Islet precursor cell (in vitro differentiated cells): ENCODE measurements around the gene MRPL20.

ENCODE experiments used
- DNase-seq: peaks from one replicate; pipeline ENCODE4 v3.0.0-alpha.2; 2018

The MRPL20 gene

GRCh38 chr1:1359664-1360468 lies 47.2 kb downstream of the MRPL20 start:
- peak; percentile 88 for DNase-seq

- DNase-seq, result no peak
These were observed 47.8 kb downstream of the MRPL20 start for GRCh38 chr1:1359308-1359663.

- peak; percentile 93 for DNase-seq
These were observed 48.4 kb downstream of the MRPL20 start, which contains the start of gene MXRA8 for GRCh38 chr1:1358433-1359271. Gene MXRA8 (minus strand): TSS chr1:1358555. CDS start chr1:1358504, 51 bp downstream.

- DNase-seq, result no peak
These were observed 49.1 kb downstream of the MRPL20 start for GRCh38 chr1:1357871-1358432.

GRCh38 chr1:1356796-1357401 lies 50.2 kb downstream of the MRPL20 start:
- DNase-seq, result no peak

- no peak for DNase-seq
These were observed 50.8 kb downstream of the MRPL20 start for GRCh38 chr1:1356166-1356795.

- no peak for DNase-seq
These were observed 51.7 kb downstream of the MRPL20 start for GRCh38 chr1:1355416-1355815.

GRCh38 chr1:1354271-1355247 lies 52.5 kb downstream of the MRPL20 start:
- no peak for DNase-seq

GRCh38 chr1:1353389-1354151 lies 53.5 kb downstream of the MRPL20 start:
- no peak for DNase-seq

- DNase-seq, result no peak
These were observed 54.2 kb downstream of the MRPL20 start for GRCh38 chr1:1352786-1353388.
